Stimulated activated CD4-positive, alpha-beta T cell treated with anti-CD3 and anti-CD28 coated beads, TNF-alpha, amount 100 ng/mL, for 4 hours (primary cell): Measurements from ENCODE around the gene TBX5.

ENCODE experiments used
- DNase-seq, 3 experiments: peaks; one replicate each; pipeline ENCODE4 v3.0.0-alpha.2; 2020; ENCODE audit warnings: low read depth in 3 of 3

TBX5 gene

DNA sequence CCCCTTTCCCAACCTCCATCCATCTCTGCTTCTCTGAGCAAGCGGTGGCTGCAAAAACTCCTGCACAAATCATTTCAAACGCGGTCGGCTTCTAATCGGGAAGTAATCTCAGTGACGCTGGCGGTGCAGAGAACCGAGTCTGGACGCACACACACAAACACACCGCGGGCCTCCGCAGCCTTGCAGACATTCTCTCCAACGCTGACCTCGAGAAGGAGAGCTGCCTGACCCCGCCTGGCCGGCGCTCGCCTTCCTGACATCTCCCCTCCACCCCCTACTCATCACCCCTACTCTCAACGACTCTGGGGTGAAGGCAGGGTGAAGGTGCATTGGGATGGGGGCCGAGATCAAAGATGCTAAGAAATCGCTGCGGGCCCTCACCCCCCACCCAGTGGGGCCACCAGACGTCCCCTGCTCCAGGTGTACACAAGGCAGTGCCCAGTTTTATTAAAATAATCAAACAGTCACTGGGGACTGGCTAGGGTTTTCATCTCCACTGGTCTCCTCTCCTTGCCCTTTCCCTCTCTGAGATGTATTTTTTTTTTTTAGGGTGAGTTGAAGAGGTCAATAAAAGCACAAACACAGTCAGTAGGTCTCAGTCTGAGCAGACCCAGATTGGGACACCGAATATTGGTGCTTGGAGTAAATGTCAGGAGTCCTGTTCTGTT is 506 bp upstream of the TBX5 start:
- no peak for DNase-seq

DNA sequence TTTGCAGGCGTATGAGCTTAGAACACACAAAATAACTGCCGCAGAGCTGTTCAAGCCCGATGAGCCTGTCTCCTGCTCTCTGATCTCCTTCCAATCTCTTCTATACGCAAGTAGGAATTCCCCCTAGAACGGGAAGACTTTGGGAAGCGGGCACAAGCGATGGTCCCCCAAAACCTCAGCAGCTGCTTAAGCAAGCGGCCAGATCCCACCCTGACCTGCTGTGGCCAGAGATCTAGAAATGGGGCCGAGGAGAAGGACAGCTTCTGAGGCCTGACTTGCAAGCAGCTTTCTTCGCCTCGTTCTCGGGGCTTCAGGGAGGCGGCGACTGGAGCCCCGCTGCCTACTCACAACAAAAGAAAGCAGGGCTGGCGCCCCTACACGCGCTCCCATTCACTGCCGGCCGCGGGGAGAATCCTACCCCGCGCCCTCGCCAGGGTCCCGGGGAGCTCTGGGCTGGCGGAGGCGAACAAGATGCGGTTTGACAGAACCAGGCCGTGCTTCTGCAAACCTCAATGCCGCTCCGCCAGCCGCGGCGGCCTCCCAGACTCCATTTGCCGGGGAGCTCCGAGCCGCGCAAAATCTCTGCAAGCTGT is 922 bp downstream of the TBX5 start:
- DNase-seq: no peak

DNA sequence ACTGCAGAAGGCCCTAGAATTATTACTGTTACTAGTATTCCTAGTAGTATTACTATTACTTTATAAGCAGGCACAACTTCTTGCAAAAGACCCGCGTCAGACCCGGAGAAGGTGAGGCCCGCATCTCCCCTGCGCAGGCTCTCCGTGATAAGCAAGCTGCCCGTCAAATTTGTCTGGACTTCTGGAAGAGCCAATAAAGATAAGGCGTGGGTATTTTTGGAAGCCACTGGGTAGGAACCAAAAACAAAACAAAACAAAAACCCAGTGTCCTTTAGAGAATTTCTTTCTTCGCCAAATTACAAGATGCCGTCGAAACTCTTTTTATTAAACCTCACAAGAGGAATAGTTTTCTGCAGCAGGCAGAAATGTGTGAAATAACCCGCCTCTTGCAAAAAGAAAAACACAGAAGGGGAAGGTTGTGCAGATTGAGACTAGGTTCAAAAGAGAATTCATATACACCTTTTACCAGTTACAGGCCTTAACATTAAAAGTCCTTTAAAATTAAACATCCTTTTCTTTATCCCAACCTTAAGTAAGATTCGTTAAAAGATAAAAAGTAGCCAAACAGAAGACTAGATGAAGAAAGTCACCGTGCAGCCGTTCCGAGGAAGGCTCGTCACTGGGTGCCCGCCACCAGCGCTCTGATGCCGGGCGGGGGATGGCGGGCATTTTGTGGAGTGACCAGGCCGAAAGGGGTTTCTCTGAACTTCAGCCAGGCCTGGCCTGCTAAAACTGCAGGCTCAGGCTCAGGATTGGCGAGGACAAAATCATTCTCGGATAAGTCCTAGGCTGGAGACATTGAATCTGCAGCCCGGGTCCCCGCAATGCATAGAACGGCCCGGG is 1.6 kb downstream of the TBX5 start:
- DNase-seq: no peak

DNA sequence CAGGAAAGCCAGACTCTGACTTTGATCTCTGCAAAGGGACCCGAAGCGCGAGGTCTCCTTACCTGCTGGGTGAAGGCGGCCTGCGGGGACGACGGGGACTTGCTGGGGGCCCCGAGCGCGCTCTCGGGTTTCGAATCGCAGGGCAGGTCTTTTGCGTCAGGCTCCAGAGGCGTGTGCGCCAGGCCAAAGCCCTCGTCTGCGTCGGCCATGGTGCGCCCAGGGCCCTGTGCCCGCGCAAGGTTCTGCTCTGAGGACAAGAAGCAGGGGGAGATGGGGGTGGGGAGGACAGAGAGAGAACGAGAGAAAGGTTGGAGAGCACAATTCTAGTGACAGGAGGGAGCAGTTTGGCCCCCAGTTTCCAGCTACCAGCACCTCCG is 2.3 kb downstream of the TBX5 start:
- no peak for DNase-seq

DNA sequence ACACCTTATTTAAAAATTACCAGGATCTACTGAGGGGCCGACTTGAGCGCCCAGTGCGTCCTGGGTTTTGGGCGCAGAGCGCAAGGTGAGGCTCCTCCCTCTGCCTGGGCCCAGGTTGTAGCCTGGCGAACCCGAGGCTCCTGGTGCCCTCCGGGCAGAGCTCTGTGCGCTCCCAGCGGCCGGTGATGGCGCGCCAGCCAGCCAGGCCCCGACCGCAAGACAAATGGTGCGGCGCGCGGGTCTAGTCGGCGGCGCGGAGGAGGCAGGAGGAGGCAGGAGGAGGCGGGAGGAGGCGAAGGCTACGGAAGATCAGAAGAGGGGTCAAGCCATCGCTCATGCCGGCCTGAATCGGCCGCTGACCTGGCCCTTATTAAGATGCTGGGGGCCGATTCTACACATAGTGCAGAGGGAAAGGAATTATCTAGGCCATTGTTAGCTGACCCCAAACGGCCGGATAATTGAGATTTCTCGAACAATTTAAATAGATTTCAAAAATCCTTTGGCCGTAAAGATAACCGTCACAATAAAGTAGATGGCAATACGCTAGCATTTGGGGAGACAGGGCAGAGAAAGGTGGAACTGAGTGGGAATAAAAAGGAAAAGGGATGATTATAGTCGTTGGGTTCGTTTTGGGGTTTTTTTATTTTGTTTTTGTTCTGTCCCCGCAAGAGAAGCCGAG is 2.8 kb downstream of the TBX5 start:
- DNase-seq: no peak

DNA sequence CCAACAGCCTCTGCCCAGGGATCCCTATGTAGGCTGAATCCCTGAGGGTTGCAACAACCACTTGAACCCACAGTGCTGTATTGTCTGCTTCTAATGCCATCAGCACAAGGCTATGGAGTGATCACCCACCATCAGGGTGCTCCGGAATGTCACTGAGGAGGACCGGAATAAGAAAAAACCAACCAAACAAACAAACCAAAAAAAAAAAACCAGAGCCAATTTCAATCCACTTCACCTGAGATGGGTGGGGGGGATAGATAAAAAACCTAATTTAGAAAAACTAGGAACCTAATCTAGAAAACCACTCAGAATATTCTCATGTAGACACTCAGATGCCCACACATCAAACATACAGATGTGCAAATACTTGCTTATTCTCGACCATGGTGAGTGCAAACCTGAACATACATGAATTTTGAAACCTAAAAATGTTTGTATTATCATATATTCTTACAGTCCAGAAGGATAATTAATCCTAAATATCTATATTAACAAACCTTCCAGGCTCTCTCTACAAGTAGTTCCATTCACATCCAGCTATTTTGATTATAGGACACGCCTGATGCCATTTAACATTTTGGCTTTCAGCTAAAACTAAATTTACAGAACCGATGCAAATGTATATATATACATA is 3.7 kb downstream of the TBX5 start:
- DNase-seq: no peak

DNA sequence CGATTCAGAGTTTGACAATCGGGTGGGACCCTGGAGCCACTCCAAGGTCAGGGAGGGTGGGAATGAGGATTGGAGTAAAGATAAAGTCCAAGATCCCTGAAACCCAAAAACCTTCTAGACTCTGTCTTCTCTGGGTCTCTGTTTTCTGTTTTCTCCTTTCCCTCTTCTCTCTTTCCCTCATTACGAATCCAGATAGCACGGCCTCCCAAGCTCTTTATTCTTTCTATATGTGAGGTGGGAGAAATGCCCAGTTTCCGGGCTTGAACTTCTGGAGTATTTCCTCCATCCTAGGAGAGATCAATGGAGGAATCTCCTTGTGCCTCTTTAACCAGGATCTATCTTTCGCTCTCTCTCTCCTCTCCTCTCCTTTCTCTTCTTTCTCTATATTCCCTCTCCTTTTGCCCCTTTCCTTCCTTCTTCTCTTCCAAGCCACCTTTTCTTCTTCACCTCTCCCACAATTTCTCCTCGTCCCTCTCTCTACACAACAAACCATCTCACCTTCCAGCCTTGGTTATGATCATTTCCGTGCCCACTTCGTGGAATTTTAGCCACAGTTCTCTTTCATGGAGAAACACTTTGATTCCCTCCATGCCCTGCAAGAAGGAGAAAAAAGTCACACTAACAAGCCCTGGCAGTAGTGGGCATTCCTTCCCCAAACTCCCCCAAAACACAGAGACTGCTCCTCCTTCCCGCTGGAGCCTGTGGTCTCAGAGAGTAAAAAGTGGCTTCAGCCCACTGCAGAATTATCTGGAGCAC is 4.4 kb downstream of the TBX5 start:
- DNase-seq: no peak

DNA sequence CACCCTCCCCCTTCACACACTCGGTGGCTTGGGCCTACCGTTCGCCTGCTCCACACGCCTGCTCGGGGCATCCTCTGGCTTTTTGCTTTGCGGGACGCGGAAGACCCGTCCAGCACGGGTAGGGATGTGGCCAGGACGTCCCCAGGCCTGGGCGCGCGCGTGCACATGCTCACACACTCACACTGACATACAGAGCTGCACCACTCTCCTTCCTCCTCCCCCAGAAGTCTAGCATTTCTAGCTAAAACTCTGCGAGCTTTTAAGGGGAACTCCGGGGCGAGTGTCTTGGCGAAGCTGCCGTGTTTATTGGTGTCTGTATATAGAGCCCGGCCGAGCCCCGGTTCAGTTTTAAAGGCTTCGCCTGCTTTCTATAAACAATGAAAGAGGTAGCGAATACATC is 5.0 kb downstream of the TBX5 start:
- no peak for DNase-seq

DNA sequence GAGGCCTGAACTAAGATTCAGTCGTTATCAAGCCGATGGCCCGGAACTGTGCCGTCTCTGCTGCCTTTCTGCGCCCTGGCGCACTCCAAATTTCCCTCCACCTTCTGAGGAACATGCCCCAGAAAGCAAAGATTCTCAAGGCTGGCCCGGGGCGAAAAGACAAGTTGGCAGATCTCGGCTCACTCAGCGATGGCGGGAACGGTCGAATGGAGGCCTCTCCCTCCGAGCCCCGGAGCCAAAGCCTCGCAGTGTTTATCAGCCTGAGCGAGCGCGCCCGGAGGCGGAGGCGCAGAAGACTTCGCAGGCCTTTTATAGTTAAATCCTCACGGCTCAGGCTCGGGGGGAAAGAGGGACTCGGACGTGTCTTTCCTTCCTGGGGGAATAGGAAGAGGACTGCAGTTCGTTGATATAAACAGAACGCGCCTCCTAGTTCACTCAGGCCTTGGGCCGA is 5.6 kb downstream of the TBX5 start:
- no peak for DNase-seq

DNA sequence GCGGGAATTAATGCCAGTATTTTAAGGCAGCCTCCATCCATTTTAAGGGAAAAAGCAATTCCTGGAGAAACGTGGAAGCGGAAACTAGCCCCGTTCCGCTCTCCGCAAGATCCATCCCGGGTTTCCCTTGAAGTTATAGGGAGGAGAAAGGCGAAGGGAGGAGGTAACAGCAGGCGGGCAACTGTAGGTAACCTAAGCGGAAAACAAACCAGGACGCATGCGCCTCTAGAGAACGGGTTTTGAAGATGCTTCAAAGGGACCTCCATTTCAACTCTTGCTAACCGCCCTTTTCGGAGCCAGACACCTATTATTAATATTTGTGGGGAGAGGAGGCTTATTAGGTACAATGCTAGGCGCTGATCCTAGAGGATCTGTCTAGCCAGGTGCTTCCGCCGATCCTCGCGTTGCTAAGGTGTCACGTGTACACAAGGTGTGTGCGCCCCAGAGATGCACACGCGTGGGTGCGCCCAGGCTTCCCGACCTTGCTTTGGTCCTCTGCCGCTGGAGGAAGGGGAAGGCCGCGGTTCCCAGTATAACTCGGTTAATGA is 6.2 kb downstream of the TBX5 start:
- DNase-seq: no peak

DNA sequence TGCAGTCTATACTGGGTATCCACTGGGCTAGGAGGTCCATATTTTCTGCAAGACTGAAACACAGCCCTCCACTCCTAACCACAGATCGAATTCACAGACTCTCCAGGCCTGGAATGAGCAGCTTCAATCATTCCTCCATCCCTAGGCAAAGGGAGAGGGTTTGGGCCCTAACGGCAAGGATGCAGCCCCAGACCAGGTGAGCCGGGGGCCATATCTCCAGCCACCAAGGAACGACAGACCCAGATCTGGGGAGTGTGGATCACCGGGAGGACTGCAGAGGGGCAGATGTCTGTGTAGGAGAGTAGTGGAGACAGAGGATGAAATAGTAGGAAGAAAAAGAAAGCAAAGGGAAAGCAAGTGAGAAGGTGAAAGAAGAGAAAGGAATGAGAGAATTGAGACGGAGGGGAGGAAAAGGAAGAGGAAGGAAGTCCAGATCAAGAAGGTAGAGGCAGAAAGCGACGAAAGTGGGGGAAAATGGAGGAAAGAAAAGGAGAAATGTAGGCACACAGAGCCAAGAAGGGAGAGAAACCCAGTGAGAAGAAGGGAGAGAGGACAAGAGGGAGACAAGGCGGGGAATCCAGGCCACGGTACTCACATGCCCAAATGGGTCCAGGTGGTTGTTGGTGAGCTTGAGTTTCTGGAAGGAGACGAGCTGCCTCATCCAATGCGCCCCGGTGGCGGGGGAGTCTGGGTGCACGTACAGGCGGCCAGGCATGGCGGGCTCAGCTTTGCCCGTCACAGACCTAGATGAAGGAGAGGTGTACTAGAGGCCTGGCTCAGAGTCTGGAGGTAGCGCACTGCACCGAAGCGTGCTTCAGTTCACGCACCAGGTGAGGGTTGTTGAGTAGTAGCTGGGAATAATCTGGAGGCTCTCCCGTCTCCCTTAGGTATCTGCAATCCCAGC is 7.7 kb downstream of the TBX5 start:
- DNase-seq: no peak

DNA sequence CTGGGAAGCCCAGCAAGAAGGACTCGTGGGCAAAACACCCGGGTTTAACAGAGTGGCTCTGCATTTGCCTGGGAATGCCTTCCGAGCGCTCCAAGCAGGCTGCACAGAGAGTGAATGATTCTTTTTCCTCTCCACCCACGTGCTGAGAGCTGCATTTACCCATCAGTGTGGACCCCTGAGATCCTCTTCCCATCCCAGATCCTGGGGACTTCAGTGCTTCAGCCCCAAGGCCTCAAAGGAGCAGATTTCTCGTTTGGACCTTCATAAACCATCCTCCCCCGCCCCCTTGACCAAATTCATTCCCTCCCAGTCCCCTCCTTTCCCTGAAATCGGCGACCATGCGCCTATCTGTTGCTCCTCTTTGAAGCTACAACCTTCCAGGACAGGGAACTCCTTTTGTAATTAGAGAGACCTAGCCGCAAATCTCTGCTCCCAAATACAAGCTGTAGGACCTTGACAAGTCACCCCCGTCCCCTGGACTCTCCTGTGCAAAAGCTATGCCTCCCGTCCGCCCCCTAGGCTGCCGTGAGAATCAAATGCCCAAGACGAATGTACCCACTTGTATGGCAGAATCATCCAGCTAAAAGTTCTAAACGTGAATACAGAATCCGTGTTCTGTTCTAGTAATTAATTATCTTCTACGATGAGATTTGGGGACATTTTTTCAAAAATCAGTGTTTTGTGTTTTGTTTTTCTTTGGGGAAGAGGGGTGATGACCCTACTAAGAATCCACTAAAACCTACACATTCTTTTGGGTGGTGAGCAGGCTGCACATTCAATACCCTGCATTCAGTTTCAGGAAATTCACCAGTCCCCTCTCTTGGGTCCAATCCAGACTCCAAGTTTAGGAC is 8.8 kb downstream of the TBX5 start:
- DNase-seq: no peak

DNA sequence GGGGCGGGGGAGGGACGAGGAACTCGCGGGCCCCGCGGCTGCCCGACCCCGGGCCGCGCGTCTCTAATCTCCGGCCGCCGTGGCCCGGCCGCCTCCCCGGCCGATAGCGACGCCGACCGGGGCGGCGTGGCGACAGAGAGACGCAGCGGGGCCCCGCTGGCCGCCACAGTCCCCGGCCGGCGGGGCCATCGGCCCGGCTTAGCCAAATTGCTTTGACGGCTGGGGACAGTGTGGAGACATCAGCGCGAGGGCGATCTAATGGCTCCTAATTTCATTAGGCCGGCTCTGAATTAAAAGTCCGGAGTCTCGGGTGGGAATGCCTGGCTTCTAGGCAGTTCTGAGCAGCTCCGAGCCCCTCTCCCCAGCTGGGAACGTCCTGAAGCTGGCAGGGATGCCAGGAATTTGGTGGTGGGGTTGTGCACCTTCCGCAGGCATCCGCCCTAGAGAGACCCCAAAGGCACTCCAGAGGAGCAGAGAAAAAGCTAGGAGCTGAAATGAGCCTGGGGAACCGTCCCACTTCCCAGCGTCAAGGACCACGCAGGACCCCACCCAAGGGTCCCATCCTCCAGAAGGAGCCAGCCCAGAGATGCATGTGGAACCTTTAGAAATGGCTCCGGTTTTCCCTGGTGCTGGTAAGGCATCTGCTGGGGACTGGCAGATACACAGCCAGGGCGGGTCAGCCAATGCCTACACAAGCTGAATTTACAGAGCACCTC is 9.6 kb downstream of the TBX5 start:
- DNase-seq: no peak

DNA sequence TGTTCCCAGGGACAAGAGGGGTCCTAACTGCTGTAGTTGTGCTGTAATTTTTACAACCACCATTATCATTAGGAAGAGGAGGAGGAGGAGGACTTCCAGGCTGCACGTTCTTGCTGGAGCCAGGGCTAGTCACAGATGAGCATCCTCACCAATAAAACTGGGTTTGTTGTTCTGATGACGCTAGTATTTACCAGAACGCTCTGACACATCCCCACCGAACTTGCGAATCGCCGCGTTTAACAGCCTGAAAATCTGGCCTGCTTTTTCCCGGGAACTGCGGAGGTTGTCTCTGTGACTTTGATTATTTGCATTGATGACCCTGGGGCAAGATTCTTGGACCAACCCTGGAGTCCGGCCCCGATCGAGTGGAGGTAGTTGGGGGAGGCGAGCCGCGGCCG is 10.2 kb downstream of the TBX5 start:
- DNase-seq: no peak

DNA sequence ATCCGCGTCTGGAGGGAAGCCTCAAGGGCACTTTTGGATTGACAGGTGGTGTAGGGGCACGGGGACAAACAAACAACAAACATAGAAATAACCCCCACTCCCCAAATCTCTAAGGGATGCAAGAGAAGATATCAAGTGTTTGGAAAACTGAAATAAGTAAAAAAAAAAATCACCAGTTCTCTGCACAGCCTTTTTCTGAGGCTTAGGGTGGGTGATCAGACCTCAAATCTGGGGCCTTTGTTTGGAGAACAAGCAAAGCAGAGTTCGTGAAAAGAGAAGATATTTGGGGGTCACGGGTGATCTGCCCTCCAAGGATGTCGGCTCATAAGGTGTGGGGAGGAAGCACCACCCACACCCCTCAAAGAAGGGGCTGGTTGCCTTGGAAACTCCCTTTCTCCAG is 10.7 kb downstream of the TBX5 start:
- DNase-seq: no peak

DNA sequence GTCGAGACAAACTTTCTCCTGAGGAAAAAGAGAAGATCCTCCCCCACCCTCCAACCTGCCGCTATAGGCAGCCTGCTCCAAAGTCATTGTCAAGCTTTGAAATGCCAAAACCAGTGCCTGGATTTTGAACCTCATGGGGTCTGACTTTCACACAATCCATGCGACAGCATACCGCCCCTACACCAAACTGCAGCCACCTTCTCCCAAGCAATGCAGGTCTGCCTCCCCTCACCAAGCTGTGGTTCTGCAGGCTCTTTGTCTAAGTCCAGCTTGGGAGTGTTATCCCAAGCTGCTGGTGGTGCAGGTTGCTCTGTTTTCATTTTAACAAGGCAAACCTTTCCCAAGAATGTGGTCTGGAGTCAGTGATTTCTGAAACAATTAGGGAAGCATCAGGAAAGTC is 12.4 kb downstream of the TBX5 start:
- no peak for DNase-seq

DNA sequence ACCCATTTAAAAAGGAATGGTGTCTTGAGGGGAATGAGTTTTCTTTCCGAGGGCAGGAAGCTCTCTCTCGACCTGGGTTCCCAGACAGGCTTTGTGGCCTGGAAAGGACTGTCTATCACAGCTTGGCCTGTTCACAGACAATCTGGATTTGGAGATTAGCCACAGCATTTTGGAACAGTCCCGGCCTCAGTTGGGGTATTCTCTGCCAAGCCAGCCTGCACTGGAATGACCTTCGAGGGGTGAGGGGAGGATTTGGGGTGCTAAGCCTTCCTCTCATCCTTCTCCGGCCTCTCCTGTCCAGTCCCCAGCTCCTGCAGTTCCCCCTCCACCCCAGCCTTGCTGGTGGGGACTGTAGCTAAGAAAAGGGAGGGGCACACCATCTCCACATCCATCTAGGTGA is 13.0 kb downstream of the TBX5 start:
- no peak for DNase-seq

DNA sequence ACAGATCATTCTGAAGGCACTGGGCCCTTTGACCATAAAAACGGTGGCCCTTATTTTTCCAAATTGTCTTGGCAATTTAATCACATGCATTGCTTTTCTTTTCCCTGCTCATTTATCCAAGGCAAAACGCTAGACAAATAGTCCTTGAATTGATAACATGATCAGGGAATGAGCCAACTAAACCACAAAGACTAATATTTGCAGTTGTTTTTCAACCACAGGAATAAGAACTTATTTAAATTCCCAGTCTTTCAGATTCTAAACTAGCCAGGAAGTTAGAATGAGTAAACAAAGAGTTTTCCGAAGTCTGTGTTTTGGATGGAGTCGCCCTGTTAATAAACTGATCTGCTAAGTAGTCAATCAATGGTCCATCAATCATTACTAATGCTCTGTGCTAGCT is 14.9 kb downstream of the TBX5 start:
- no peak for DNase-seq
